SW 1271 (cell line): Measurements from ENCODE around the gene STK24.
A peak's percentile ranks its signal among the peaks of the same experiment; 100 is the strongest.
"Not testable (repeated sequence)": the region's sequence is repeated elsewhere in the genome, so short reads cannot be mapped to it uniquely, and the experiment has no call there.

Experiments
- DNase-seq, 2 experiments: peaks; one replicate each; lab custom pipeline; 2025; lab: John Stamatoyannopoulos, UW

The STK24 gene

DNA sequence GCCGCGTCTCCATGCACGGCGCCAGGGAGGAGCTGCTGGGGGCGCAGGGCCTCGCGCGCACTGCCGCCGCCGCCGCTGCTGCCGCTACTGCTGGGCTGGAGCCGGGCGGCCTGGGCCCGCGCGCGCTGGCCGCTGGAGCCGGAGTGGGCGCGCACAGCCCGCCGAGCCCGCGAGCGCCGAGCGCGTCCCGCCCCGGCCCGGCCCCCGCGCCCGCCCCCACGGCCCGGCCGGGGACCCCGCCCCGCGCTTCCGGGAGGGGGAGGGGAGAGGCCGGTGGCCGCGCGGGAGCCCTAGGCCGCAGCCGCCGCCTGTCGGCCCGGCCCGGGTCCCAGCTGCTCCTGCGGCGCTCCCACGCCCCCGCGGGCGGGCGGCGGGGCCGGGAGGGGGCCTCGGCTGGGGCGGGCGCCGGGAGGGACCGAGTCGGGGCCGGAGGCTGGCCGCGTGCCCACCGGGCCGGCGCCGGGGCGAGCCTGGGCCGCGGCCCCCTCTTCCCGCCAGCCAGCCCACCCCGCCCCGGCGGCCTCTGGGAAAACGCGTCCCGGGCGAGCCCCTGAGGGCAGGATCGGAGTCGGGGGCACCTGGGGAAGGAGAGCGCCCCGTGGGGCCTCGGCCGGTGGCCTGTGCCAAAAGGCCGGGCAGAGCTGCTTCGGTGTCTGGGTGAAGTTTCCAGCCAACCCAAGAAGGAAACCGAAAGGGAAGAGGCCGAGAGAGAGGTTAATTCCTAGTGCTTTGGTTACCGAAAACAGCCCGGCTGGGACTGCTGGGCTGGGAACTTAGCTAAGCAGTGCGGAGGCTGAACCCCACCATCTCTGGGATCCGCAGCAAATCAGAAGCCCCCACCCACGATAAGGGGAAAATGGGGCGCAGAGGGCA, at the start of gene STK24:
STK24 (minus strand) TSS at position 145 of the 873 bp plus-strand sequence. CDS start 321 bp downstream, outside the sequence.
- DNase-seq: peak; percentile 37 to 68

DNA sequence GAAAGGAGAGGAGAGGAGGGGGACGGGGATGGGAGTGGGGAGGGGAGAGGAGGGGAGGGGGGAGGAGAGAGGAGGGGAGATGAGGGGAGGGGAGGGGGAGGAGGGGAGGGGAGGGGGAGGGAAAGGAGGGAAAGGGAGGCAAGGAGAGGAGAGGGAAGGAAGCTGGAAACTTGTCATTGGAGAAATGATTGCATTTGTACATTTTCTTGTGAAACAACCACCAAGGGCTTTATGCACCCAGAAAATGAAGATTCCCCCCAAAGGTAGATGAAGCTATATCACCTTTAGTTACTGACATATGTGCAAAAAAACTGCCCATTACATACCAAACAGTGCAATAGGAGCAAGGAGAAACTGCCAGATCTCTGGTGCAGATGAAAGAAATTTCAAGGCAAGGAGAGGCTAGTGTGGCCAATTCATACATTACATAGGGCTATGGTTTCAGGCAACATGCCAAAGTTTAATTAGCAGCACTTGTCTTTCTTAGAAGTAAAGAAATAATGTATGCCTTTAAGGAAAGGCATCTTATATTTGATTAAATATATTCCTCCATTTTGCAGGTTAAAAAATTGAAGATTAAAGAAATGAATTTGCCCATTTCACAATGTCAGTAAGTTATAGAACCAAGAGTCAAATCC, 49.5 kb upstream of the STK24 start:
- no peak for DNase-seq

DNA sequence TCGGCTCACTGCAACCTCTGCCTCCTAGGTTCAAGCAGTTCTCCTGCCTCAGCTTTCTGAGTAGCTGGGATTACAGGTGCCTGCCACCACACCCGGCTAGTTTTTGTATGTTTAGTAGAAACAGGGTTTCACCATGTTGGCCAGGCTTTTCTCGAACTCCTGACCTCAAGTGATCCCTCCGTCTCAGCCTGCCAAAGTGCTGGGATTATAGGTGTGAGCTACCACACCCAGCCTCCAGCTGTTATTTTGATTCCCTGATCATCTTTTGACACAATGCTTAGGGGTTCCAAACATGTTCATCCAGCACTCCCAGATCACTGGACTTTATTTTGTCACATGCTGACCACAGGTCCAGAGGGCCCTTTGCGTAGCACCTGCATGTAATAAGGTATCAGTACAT, 47.7 kb upstream of the STK24 start:
- DNase-seq: not testable (repeated sequence)

DNA sequence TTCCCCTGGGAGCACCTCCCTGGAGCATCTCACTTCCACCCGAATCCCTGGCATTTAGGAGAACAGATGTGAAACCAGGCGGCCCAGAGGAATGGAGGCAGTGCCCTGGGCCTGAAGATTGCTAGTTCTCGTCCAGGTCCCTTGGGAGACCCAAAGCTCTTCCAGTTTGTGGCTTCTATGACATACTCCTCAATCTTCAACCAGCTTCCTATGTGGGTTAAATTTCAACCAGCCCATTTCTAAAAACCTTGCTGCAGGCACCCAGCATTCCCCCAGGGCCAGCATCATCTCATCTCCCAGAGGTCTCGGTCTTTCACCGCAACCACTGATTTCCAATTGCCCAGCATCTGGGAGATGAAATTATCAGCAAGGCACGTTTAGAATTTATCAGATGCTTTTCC, 46.0 kb upstream of the STK24 start:
- no peak for DNase-seq

DNA sequence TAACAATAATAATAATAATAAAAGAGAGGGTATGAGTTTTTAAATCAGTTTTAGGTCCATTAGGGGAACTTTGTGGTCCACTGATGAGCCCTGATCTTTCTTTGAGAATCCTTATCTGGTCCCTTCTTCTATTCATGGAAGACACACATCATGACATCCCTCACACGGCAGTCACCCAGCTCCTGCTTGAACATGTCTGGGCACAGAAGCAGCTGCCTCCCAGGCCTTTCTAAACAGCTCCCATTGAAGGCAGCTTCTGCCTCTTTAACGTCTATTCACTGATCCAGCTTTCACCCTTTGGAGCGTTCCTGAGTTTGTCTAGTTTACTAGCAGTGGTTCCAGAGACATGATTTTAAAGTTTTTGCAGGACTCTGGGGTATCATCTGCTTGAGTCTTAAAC, 42.6 kb upstream of the STK24 start:
- DNase-seq: no peak

DNA sequence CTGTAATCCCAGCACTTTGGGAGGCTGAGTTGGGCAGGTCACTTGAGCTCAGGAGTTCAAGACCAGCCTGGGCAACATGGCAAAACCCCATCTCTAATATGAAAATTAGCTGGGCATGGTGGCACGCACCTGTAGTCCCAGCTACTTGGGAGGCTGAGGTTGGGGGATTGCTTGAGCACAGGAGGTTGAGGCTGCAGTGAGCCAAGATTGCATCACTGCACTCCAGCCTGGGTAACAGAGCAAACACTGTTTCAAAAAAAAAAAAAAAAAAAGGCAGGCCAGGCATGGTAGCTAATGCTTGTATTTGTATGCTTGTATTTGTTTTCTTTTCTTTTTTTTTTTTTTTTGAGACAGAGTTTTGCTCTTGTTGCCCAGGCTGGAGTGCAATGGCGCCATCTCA, 38.7 kb upstream of the STK24 start:
- DNase-seq: not testable (repeated sequence)

DNA sequence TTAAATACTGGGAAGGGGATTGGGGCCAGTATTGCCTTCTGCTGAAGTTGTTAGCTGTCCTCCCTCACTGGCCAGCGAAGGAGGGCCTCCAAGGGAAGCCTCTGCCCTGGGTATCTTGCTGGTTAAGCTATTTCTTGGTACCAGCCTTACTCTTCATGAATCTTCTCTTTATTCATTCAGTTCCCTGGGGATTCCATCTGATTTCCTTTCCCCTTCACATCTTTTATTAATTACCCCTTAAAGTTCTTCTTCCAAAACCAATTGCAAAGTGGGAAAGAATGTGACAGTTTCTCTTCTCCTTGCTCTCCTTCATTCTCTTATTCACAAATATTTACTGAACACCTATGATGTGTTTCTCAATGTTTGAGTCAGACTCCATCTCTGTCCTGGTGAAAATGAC, 36.7 kb upstream of the STK24 start:
- no peak for DNase-seq

DNA sequence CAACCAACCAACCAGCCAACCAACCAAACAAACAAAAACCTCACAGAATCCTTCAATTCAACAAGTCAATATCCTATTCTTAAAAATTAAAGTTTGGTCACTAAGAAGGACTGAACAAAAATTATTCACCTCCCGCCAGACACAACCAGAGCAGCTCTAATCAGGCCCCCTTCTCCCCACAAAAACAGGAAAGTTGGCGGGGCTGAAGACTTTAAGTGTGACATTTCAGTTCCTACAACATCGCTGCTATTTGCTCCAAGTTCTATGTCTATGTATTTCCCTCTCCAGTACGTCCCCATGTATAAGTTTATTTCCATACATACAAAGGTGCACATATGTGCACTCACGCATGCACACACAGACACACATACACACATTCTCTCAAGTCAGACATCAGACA, 32.8 kb upstream of the STK24 start:
- DNase-seq: no peak

DNA sequence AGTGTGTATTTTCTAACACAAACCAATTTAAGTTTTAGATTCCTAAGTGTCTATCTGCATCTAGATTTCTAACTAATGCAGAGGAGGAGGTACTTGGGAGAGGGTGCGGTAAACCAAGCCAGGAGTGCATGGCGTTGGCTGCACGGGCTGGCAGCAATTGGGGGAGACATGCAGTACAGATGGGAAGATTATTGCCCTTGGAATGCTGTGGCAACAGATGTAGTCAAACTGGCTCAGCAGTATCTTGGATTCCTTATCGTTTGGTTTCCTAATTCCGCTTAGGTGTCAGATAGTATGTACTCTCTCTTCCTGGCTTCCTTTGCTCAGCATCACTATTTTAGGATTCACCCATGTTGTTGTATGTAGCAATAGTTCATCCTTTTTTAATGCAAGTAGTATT, 29.4 kb upstream of the STK24 start:
- DNase-seq: no peak

DNA sequence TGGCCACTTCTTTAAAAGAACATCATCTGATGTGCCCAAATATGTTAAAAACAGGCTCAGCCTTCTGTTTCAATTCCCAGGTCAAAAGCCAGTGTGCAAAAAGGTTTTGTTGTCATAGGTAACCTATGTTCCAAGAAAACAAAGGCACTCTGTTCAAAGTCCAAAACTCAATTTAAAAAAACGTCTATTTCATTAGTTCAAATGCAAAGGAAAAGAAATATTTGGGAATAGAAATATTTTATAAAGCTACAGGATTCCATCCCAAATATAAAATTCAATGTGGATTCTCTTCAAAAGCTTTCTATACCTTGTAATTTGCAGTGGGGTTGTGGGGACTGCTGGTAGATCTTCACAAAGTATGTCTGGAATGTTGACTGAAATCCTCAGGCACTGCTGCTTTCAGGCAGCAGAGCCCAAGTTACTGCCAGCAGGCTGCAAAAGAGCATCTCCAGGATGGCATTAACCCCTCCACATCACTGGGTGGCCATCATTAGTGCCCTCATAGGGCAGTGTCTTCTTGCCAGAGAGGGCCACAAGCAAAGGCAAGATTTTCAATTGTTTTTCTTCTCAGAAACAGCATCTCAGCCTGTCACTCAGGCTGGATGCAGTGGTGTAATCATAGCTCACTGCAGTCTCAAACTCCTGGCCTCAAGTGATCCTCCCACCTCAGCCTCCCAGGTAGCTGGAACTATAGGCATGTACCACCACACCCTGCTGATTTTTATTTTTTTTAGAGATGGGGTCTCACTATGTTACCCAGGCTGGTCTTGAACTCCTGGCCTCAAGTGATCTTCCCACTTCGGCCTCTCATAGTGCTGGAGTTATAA, 22.8 kb upstream of the STK24 start:
- DNase-seq: no peak

DNA sequence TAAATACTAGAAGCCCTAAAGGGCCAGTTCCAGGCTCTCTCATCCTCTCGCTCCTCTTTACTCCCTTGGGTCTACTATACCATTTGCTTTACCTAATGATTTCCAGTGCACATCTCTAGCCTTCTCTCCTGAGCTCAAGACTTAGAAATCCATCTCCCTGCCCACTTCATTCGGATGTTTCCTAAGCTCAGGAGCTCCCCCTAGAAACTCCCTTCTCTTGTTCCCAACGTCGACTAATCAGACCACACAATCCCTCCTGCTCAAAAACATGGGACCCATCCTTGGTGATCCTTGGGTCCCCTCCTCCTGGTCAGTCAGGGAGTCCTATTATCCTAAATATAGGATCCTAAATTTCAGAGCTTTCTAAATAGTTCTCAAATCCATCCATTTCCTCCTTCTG, 21.1 kb upstream of the STK24 start:
- no peak for DNase-seq

DNA sequence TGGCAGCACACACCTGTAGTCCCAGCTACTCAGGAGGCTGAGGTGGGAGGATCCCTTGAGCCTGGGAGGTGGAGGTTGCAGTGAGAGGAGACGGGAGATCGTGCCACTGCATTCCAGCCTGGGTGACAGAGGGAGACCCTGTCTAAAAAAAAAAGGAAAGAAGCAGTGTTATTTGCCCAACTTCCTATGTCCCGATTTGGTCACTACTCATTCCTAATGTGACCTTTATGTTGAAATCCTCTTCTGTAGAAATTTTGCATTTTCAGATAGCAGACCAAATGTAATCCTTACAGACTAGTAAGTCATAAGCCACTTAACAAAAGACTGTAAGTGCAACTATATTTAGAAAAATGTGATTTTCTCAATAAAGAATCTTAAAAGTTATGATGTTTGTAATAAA, 18.2 kb upstream of the STK24 start:
- no peak for DNase-seq

DNA sequence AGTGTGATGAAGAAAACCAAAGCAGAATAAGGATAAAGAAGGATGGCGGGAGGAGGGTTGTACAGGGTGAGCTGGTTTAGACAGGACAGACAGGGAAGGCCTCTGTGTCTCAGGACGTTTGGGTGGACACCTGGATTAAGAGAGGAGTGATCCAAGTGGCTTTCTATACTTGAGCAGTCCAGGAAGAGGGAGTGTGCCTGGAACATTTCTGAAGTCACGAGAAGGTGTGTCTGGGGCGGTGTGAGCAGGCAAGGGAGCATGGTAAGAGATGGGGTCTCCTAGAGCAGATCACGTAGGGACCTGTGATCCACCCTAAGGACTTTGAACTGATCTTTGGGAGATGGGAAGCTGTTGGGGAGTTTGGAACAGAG, 15.4 kb upstream of the STK24 start:
- DNase-seq: no peak

DNA sequence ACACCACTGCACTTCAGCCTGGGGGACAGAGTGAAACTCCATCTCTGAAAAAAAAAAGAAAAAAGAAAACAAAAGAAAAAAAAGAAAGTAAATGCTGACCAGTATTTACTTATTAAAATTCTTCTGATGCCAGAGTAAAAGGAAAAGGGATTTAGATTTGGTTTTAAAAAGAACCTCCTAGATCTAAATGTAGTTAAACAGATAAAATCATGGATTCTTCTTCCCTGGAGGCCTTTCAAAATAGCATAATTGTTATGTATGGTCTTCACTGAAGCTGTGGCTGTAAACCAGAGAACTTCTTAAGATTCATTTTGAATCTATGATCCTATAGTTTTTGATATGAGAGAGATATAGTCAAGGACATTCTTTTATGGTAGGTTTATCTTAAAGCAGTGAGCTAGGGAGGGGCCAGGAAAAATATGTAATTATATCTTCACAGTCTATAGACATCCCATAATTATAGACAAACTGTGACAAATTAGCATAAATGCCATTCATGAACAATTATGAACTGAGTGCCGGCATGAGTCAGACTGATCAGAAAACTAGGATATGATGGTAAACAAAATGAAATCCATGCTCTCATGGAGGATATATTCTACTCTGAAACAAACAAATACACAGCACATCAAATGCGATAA, 14.9 kb upstream of the STK24 start:
- no peak for DNase-seq

DNA sequence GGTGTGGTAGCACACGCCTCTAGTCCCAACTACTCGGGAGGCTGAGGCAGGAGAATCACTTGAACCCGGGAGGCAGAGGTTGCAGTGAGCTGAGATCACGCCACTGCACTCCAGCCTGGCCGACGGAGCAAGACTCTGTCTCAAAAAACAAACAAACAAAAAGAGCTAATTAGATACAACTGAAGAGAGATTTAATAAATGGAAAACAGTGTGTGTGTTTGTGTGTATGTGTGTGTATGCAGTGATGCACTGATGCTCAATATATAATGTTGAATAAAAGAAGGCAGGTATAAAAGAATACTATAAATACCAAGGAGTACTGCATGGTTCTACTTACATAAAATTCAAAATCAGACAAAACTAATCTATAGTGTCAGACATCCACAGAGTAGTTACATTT, 13.6 kb upstream of the STK24 start:
- DNase-seq: not testable (repeated sequence)

DNA sequence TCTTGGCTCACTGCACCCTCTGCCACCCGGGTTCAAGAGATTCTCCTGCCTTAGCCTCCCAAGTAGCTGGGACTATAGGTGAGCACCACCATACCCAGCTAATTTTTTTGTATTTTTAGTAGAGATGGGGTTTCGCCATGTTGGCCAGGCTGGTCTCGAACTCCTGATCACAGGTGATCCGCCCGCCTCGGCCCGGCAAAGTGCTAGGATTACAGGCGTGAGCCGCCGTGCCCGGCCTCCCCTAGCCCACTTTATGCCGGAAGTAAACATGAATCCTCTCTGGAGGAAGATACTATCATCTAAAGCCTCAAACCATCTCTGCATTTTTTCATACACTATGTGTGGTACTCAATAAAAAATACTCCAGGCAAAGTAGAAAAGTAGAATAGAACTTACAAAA, 12.6 kb upstream of the STK24 start:
- DNase-seq: not testable (repeated sequence)

DNA sequence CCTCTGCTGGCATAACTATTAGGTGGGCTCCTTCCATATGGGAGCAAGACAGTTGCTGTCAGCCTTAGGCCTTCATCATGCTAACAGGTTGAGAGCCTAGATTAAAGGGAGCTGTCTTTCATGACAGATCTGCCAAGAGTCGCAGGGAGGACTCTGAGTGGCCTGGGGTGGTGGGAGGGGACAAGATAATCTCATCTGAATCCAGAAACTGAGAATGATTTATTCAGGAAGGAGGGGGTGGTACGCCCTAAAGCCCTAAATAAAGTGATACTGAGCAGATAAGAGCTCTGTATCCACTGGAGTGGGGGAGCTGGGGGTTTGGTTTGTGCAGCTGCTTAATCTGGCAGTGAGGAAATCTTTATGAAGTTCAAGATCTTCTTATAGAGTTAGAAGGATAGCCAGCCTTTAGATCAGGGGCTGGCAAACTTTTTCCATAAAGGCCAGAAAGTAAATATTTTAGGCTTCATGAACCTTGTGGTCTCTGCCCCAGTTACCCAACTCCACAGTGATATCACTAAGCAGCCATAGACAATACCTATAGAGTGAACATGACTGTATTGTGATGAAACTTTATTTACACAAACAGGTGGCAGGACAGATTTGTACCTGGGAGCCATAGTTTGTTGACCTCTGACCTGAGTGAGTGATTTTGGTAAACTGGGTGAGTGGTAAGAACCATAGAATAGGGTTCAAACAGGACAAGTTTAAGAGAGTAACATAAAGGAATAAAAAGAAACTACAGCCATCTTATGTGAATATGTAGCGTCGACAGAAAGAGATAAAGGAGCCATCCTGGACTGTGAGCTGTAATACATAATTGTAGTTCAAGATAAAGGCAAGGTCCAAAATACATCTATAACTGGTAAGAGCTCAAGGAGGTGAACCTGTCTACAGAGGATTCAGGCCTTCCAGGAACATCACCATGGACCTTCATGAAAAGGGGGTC, 9.8 kb upstream of the STK24 start:
- DNase-seq: no peak

DNA sequence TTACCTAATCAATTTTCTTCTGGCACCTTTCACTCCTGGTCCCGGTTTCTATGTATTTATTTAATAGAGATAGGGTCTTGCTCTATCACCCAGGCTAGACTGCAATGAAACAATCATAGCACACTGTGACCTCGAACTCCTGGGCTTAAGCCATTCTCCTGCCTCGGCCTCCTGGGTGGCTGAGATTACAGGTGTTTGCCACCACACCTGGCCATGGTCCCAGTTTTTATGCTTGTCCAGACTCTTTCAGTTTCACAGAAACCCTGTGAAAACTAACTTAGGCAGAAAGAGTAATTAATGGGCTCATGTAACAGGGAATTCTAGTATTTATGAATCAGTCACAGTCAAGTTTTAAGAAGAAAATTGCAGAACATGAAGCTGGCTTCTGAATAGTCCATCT, 9.0 kb upstream of the STK24 start:
- DNase-seq: no peak

DNA sequence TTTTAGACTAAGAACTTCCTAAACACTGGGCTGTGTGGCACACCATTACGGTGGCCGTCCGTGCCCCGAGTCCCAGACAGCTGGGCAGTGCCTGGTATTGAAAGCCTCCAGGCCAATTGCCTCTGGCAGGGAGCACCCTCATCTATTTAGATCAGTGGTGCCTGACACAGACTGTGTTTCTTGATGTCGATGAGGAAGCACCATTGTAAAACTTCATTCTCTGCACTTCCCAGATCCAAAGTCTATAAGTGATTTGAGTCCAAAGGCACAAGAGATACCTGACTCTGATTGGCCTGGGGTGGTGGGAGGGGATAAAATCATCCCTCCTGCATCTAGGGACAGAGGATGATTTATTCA, 8.5 kb upstream of the STK24 start:
- no peak for DNase-seq

DNA sequence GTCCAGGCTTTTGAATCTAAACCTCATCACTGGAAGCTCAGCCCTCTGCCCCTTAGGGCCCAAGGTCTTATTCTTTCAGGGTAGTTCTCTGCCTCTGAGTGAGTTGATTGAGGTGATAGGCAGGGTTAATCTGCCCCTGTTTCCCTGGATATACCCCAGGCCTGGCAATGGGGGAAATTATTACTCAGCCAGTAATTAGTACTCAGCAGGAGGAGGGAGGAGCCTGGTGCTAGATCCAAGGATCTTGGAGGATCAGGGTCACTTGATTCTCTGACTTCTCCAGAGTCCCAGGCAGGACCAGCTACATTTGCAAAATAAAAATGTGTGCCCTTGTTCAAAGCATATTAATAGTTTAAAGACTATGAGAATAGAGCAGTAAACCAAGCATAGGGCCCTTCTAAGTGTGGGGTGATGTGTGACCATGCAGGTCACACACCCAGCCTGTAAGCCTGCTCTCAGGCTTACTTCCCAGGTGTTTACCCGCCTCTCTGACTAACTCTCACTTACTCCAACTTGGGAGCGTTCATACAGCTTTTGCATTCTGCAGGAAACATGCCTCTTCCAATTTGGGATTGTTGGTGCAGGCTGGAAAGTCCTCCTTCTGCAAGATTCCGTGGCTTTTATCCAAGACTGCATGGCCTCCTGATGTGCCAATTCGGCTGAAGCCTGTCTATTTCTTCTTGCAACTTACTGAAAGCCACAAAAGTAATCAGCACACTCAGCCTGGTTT, 7.9 kb upstream of the STK24 start:
- no peak for DNase-seq

DNA sequence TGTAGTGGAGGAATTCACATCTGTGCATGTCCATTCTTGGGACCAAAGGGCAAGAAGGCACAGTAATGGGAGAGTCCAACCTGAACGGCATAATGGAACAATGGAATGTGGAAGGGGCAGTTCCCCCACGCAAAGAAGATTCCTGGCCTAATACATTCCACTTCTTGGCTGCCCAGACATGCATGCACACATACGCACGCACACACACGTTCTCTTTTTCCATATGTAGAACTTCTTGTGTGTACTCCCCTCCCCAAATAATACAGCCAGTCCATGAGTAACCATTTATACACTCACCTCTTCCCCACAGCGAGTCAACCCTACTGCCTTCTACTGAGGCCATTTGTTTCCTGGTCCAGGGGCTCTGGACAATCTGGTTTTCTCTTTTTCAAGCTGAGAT, 6.0 kb upstream of the STK24 start:
- no peak for DNase-seq
